Loucy (cell line): Measurements from ENCODE around the gene BEGAIN.

Experiments used
- EZH2phosphoT487 ChIP-seq: fragments of 200-600 bp; IDR thresholded peaks from 2 replicates; pipeline ENCODE4 v1.6.1; 2018; ENCODE audit warnings: antibody characterized with exemption, mild to moderate bottlenecking, moderate library complexity, borderline replicate concordance
- TF ChIP-seq, protein P1 (sequence below): fragments of 200-600 bp; sonication (generic); conservative IDR thresholded peaks from 2 replicates; pipeline ENCODE4 v1.5.1; 2014; ENCODE audit warnings: mild to moderate bottlenecking, antibody characterized with exemption, low read length

DNA sequence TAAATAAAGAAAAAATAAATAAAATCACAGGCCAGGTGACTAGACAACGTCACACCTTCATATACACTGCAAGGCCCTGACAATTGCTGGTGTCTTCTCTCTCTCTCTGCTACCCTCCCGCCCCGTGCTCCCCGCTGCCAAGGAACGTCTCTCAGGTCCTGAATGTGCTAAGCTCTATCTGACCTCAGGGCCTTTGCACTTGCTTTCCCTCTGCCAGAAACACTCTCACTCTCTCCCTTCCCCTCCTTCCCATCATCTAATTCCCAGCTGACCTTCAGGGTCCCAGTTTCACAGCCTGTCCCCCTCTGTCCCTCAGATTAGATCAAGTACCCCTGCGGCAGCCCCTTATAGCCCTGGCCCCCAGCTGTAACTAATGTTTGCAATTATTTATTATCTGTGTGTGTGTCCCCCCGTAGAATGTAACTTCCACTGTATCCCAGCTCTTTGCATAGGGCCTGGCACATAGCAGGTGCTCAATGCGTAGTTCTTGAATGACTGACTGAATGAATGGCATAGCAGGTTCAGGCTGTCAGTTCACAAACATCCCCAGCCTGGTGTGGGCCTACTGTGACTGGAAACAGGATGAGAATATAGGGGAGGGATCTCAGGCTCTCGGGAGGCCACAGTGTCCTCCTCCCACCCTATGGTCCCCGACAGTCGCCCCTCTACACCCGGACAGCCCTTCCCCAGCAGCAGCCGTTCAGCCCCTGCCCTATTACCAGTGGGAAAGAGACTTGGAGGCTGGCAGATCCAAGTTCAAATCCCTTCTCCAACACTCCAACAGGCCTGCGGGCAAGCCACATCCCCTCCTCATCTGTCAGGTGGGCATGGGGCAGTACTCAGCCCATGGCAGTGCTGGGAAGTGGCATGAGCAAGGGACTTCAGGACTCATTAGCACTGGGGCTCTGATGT, 6.6 kb downstream of the BEGAIN start:
- TF ChIP-seq, protein P1, sequence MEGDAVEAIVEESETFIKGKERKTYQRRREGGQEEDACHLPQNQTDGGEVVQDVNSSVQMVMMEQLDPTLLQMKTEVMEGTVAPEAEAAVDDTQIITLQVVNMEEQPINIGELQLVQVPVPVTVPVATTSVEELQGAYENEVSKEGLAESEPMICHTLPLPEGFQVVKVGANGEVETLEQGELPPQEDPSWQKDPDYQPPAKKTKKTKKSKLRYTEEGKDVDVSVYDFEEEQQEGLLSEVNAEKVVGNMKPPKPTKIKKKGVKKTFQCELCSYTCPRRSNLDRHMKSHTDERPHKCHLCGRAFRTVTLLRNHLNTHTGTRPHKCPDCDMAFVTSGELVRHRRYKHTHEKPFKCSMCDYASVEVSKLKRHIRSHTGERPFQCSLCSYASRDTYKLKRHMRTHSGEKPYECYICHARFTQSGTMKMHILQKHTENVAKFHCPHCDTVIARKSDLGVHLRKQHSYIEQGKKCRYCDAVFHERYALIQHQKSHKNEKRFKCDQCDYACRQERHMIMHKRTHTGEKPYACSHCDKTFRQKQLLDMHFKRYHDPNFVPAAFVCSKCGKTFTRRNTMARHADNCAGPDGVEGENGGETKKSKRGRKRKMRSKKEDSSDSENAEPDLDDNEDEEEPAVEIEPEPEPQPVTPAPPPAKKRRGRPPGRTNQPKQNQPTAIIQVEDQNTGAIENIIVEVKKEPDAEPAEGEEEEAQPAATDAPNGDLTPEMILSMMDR: no peak
- no peak for TF ChIP-seq EZH2phosphoT487
